WTC11 (cell line): ENCODE measurements around the gene TRPC4AP. TPM values are rescaled to one million over a fixed set of nuclear protein-coding genes. Genes with fewer than 3 reads are reported as not detected.

ENCODE experiments used
- ATAC-seq: fragments of 200-7000 bp; cut with Tn5 transposase; 2 replicates; pipeline ENCODE4 v1.10.0; 2021; ENCODE audit warnings: mild to moderate bottlenecking, moderate library complexity
- CTCF ChIA-PET: fragments of 300-600 bp; sonication (Branson Sonifier 250); formaldehyde crosslinking; loops from one replicate; lab custom pipeline; 2021; ENCODE audit warnings: antibody characterized with exemption; lab: Charles Lee
- POLR2A ChIA-PET: fragments of 350-600 bp; sonication (Branson Sonifier 250); formaldehyde crosslinking; loops from one replicate; lab custom pipeline; 2021; ENCODE audit warnings: antibody characterized with exemption; lab: Charles Lee
- DNase-seq: peaks from one replicate; pipeline ENCODE4 v3.0.0; 2021; ENCODE audit warnings: low spot score
- H3K27ac Mint-ChIP-seq: 2 replicates; pipeline ENCODE4 v1.8.0; 2021; ENCODE audit warnings: mixed read lengths
- H3K27me3 Mint-ChIP-seq: 2 replicates; pipeline ENCODE4 v1.8.0; 2021; ENCODE audit warnings: low read depth, mild to moderate bottlenecking, moderate library complexity, mixed read lengths
- H3K36me3 Mint-ChIP-seq: 2 replicates; pipeline ENCODE4 v1.8.0; 2021; ENCODE audit warnings: mixed read lengths
- H3K4me1 Mint-ChIP-seq: 2 replicates; pipeline ENCODE4 v1.8.0; 2022; ENCODE audit warnings: mixed read lengths
- H3K4me3 Mint-ChIP-seq: 2 replicates; pipeline ENCODE4 v1.8.0; 2021; ENCODE audit warnings: mild to moderate bottlenecking, moderate library complexity, mixed read lengths
- H3K9me3 Mint-ChIP-seq: 2 replicates; pipeline ENCODE4 v1.8.0; 2021; ENCODE audit warnings: mixed read lengths
- ATF3 ChIP-seq: sonication (generic); formaldehyde crosslinking; conservative IDR thresholded peaks from 2 replicates; pipeline ENCODE4 v1.8.1; 2022; ENCODE audit warnings: mild to moderate bottlenecking, missing genetic modification reagents
- CBFB ChIP-seq: sonication (generic); formaldehyde crosslinking; IDR thresholded peaks from 2 replicates; pipeline ENCODE4 v1.8.1; 2022; ENCODE audit warnings: mild to moderate bottlenecking, low read depth, missing genetic modification reagents
- EMX1 ChIP-seq: fragments of 250-450 bp; sonication (Bioruptor Pico); IDR thresholded peaks from 2 replicates; pipeline ENCODE4 v1.8.0; 2021; ENCODE audit warnings: mild to moderate bottlenecking
- ETV6 ChIP-seq: sonication (generic); formaldehyde crosslinking; IDR thresholded peaks from 2 replicates; pipeline ENCODE4 v1.8.1; 2022; ENCODE audit warnings: mild to moderate bottlenecking, missing genetic modification reagents
- FOXJ3 ChIP-seq: sonication (generic); formaldehyde crosslinking; IDR thresholded peaks from 2 replicates; pipeline ENCODE4 v1.9.0; 2021; ENCODE audit warnings: missing genetic modification reagents, mild to moderate bottlenecking, borderline replicate concordance
- FOXP1 ChIP-seq: sonication (generic); formaldehyde crosslinking; IDR thresholded peaks from 2 replicates; pipeline ENCODE4 v1.8.0; 2022; ENCODE audit warnings: missing genetic modification reagents, mild to moderate bottlenecking, moderate library complexity, borderline replicate concordance
- GABPB1 ChIP-seq: sonication (generic); formaldehyde crosslinking; IDR thresholded peaks from 2 replicates; pipeline ENCODE4 v1.8.1; 2023; ENCODE audit warnings: mild to moderate bottlenecking, missing genetic modification reagents
- GRHL2 ChIP-seq: fragments of 250-450 bp; sonication (Bioruptor Pico); IDR thresholded peaks from 2 replicates; pipeline ENCODE4 v1.8.0; 2022; ENCODE audit warnings: mild to moderate bottlenecking, moderate library complexity; ENCODE audit not compliant: insufficient replicate concordance, severe bottlenecking
- HMGA2 ChIP-seq: fragments of 250-450 bp; sonication (Bioruptor Pico); IDR thresholded peaks from 2 replicates; pipeline ENCODE4 v1.4.0; 2021; ENCODE audit warnings: mild to moderate bottlenecking, moderate library complexity
- IRF1 ChIP-seq: sonication (generic); formaldehyde crosslinking; IDR thresholded peaks from 2 replicates; pipeline ENCODE4 v1.8.0; 2023; ENCODE audit warnings: missing genetic modification reagents
- JUN ChIP-seq: sonication (generic); formaldehyde crosslinking; IDR thresholded peaks from 2 replicates; pipeline ENCODE4 v1.8.0; 2023; ENCODE audit warnings: mild to moderate bottlenecking, missing genetic modification reagents
- NR3C1 ChIP-seq: sonication (generic); formaldehyde crosslinking; conservative IDR thresholded peaks from 2 replicates; pipeline ENCODE4 v1.8.1; 2023; ENCODE audit warnings: low read depth, mild to moderate bottlenecking, missing genetic modification reagents
- PRDM15 ChIP-seq: sonication (generic); formaldehyde crosslinking; IDR thresholded peaks from 2 replicates; pipeline ENCODE4 v1.8.0; 2022; ENCODE audit warnings: missing genetic modification reagents
- PREB ChIP-seq: sonication (generic); formaldehyde crosslinking; IDR thresholded peaks from 2 replicates; pipeline ENCODE4 v1.8.1; 2022; ENCODE audit warnings: mild to moderate bottlenecking, missing genetic modification reagents, moderate library complexity, borderline replicate concordance
- SP1 ChIP-seq: sonication (generic); formaldehyde crosslinking; conservative IDR thresholded peaks from 2 replicates; pipeline ENCODE4 v1.8.1; 2022; ENCODE audit warnings: missing genetic modification reagents
- TP53 ChIP-seq: sonication (generic); formaldehyde crosslinking; IDR thresholded peaks from 2 replicates; pipeline ENCODE4 v1.8.1; 2023; ENCODE audit warnings: mild to moderate bottlenecking, missing genetic modification reagents
- ZMAT4 ChIP-seq: fragments of 250-450 bp; sonication (Bioruptor Pico); IDR thresholded peaks from 2 replicates; pipeline ENCODE4 v1.9.0; 2021; ENCODE audit warnings: mild to moderate bottlenecking
- ZNF219 ChIP-seq: sonication (generic); formaldehyde crosslinking; IDR thresholded peaks from 2 replicates; pipeline ENCODE4 v1.8.0; 2023; ENCODE audit warnings: missing genetic modification reagents, mild to moderate bottlenecking, borderline replicate concordance
- ZNF671 ChIP-seq: fragments of 250-450 bp; sonication (Bioruptor Pico); IDR thresholded peaks from 2 replicates; pipeline ENCODE4 v1.8.0; 2021; ENCODE audit warnings: mild to moderate bottlenecking
- total RNA-seq: library from RNA; stranded (reverse); gene quantifications from 3 replicates; pipeline ENCODE4 v1.2.3, GENCODE V29; 2021

Gene TRPC4AP
- total RNA-seq, 1 experiment from 2014 or later, result 73.8 TPM

- TF ChIP-seq GABPB1 (no peak), ZMAT4 (CRISPR knock-in tag) (no peak)
- TF ChIP-seq, all 79 proteins: peak for 0
Observed at GRCh38 chr20:35135867-35136586, 43.4 kb upstream of the TRPC4AP start (continued).

- CTCF ChIA-PET, result no interaction called here
- peaks cover 34% of the 10 kb centered on the region for H3K36me3 Mint-ChIP-seq
Observed at GRCh38 chr20:35134880-35135279, 42.3 kb upstream of the TRPC4AP start.

More at GRCh38 chr20:35134880-35135279, 42.3 kb upstream of the TRPC4AP start:
- Mint-ChIP-seq H3K27ac (no peak overlapping the region), H3K27me3 (no peaks in the 10 kb centered on the region)
- DNase-seq, result no peak
- no peak for TF ChIP-seq ETV6 (CRISPR knock-in tag)
- no peak for TF ChIP-seq SP1 (CRISPR knock-in tag)
- no peak for TF ChIP-seq GRHL2 (CRISPR knock-in tag)
- no peak for TF ChIP-seq NR3C1 (CRISPR knock-in tag)
- TF ChIP-seq FOXJ3, result no peak
- no peak for TF ChIP-seq FOXP1 (CRISPR knock-in tag)
- TF ChIP-seq ZNF219 (CRISPR knock-in tag), result no peak
- TF ChIP-seq ATF3 (CRISPR knock-in tag), result no peak
- no peak for TF ChIP-seq HMGA2 (CRISPR knock-in tag)
- TF ChIP-seq PRDM15 (CRISPR knock-in tag), result no peak
- no peak for TF ChIP-seq PREB (CRISPR knock-in tag)
- TF ChIP-seq EMX1 (CRISPR knock-in tag), result no peak
- TF ChIP-seq TP53 (CRISPR knock-in tag), result no peak
- no peak for TF ChIP-seq CBFB (CRISPR knock-in tag)
- TF ChIP-seq ZNF671 (CRISPR knock-in tag), result no peak
- no peak for TF ChIP-seq JUN (CRISPR knock-in tag)
- TF ChIP-seq IRF1 (CRISPR knock-in tag), result no peak
- TF ChIP-seq, all 79 proteins: peak for 0
- H3K4me3 Mint-ChIP-seq, result no peak overlapping the region
- POLR2A ChIA-PET, result no interaction called here
- no peaks in the 10 kb centered on the region for H3K9me3 Mint-ChIP-seq
- no peak for ATAC-seq
- H3K4me1 Mint-ChIP-seq, result no peaks in the 10 kb centered on the region
